Fibroblast of mammary gland (primary cell): ENCODE measurements around the gene SYT4.

ENCODE experiments used
- DNase-seq: peaks from one replicate; pipeline ENCODE4 v3.0.0-alpha.2; 2010; ENCODE audit warnings: low read depth
- H3K4me3 ChIP-seq: 2 replicates; pipeline ENCODE4 v1.5.1; 2011; ENCODE audit warnings: low read depth, mild to moderate bottlenecking, low read length, moderate library complexity; ENCODE audit not compliant: control insufficient read depth
- CTCF ChIP-seq: conservative IDR thresholded peaks from 2 replicates; pipeline ENCODE4 v1.5.1; 2011; ENCODE audit warnings: low read depth, low read length, inconsistent platforms; ENCODE audit not compliant: control insufficient read depth, insufficient read depth

SYT4 gene

GRCh38 chr18:43283299-43283698 lies 6.0 kb upstream of the SYT4 start:
- no peak overlapping the region for H3K4me3 ChIP-seq
- no peak for TF ChIP-seq CTCF
- no peak for DNase-seq

GRCh38 chr18:43279015-43279744 lies 1.9 kb upstream of the SYT4 start:
- H3K4me3 ChIP-seq = no peak overlapping the region
- peak; percentile 8 for DNase-seq
- TF ChIP-seq CTCF = no peak

- H3K4me3 ChIP-seq = no peak overlapping the region
- DNase-seq = no peak
- no peak for TF ChIP-seq CTCF
Observed at GRCh38 chr18:43278355-43278754, 1.1 kb upstream of the SYT4 start.

GRCh38 chr18:43276491-43276890 lies 799 bp downstream of the SYT4 start:
- TF ChIP-seq CTCF = no peak
- no peak for DNase-seq
- no peak overlapping the region for H3K4me3 ChIP-seq

GRCh38 chr18:43275546-43275945 lies 1.7 kb downstream of the SYT4 start:
- DNase-seq = no peak
- no peak overlapping the region for H3K4me3 ChIP-seq
- no peak for TF ChIP-seq CTCF

GRCh38 chr18:43274526-43274925 lies 2.8 kb downstream of the SYT4 start:
- TF ChIP-seq CTCF = no peak
- DNase-seq = no peak

More at GRCh38 chr18:43274526-43274925, 2.8 kb downstream of the SYT4 start:
- H3K4me3 ChIP-seq = no peak overlapping the region
